Mesendoderm (in vitro differentiated cells): ENCODE data around the gene GAL3ST2.
"Not testable (repeated sequence)": the region's sequence is repeated elsewhere in the genome, so short reads cannot be mapped to it uniquely, and the experiment has no call there.

Experiments
- DNase-seq: peaks from one replicate; pipeline ENCODE4 v3.0.0; 2013
- H2AK5ac ChIP-seq: 2 replicates; pipeline ENCODE4 v1.6.1; 2013; ENCODE audit warnings: low read length, inconsistent platforms
- H2BK120ac ChIP-seq: 2 replicates; pipeline ENCODE4 v1.6.1; 2013; ENCODE audit warnings: low read depth, mild to moderate bottlenecking, low read length, moderate library complexity, mixed read lengths
- H2BK15ac ChIP-seq: replicated peaks from 2 replicates; pipeline ENCODE4 v1.6.1; 2013; ENCODE audit warnings: low read depth, mild to moderate bottlenecking, moderate library complexity
- H2BK5ac ChIP-seq: 2 replicates; pipeline ENCODE4 v1.6.1; 2013; ENCODE audit warnings: low read length, inconsistent platforms
- H3K18ac ChIP-seq: 2 replicates; pipeline ENCODE4 v1.6.1; 2013; ENCODE audit warnings: mild to moderate bottlenecking, low read length, mixed read lengths
- H3K23ac ChIP-seq: one replicate; pipeline ENCODE4 v1.6.1; 2013; ENCODE audit warnings: low read length
- H3K27ac ChIP-seq: 2 replicates; pipeline ENCODE4 v1.5.1; 2013; ENCODE audit warnings: low read depth, mild to moderate bottlenecking, inconsistent platforms, low read length, moderate library complexity
- H3K27me3 ChIP-seq: 2 replicates; pipeline ENCODE4 v1.6.1; 2013; ENCODE audit warnings: low read length, control low read depth, mild to moderate bottlenecking, inconsistent platforms; ENCODE audit not compliant: insufficient read depth, poor library complexity
- H3K36me3 ChIP-seq: 2 replicates; pipeline ENCODE4 v1.6.1; 2013; ENCODE audit warnings: low read length, inconsistent platforms; ENCODE audit not compliant: control insufficient read depth, insufficient read depth
- H3K4ac ChIP-seq: one replicate; pipeline ENCODE4 v1.6.1; 2013; ENCODE audit warnings: low read depth, mild to moderate bottlenecking, low read length, moderate library complexity
- H3K4me1 ChIP-seq: 2 replicates; pipeline ENCODE4 v1.6.1; 2013; ENCODE audit warnings: low read depth, low read length, inconsistent platforms; ENCODE audit not compliant: control insufficient read depth
- H3K4me2 ChIP-seq: 2 replicates; pipeline ENCODE4 v1.6.1; 2013; ENCODE audit warnings: low read length
- H3K4me3 ChIP-seq: 2 replicates; pipeline ENCODE4 v1.5.1; 2013; ENCODE audit warnings: mild to moderate bottlenecking, low read length
- H3K56ac ChIP-seq: one replicate; pipeline ENCODE4 v1.6.1; 2013; ENCODE audit warnings: low read length
- H3K79me1 ChIP-seq: 2 replicates; pipeline ENCODE4 v1.6.1; 2013; ENCODE audit warnings: low read length, inconsistent platforms
- H3K79me2 ChIP-seq: 2 replicates; pipeline ENCODE4 v1.6.1; 2013; ENCODE audit warnings: mild to moderate bottlenecking, low read length; ENCODE audit not compliant: control insufficient read depth, insufficient read depth
- H3K9ac ChIP-seq: 2 replicates; pipeline ENCODE4 v1.6.1; 2013; ENCODE audit warnings: low read length, inconsistent platforms
- H4K5ac ChIP-seq: one replicate; pipeline ENCODE4 v1.6.1; 2013; ENCODE audit warnings: low read length
- H4K8ac ChIP-seq: one replicate; pipeline ENCODE4 v1.6.1; 2013; ENCODE audit warnings: low read depth, mild to moderate bottlenecking, control low read depth, low read length, moderate library complexity
- WGBS: extraction: QIAGEN DNeasy Blood & Tissue Kit; methylation state at CpG from one replicate; pipeline ENCODE4 v1.1.7; 2013; ENCODE audit warnings: low lambda C conversion rate, missing lambda C conversion rate; ENCODE audit not compliant: insufficient coverage; ENCODE audit errors: extremely low coverage; 5-methylcytosine and 5-hydroxymethylcytosine counted together

The GAL3ST2 gene

DNA sequence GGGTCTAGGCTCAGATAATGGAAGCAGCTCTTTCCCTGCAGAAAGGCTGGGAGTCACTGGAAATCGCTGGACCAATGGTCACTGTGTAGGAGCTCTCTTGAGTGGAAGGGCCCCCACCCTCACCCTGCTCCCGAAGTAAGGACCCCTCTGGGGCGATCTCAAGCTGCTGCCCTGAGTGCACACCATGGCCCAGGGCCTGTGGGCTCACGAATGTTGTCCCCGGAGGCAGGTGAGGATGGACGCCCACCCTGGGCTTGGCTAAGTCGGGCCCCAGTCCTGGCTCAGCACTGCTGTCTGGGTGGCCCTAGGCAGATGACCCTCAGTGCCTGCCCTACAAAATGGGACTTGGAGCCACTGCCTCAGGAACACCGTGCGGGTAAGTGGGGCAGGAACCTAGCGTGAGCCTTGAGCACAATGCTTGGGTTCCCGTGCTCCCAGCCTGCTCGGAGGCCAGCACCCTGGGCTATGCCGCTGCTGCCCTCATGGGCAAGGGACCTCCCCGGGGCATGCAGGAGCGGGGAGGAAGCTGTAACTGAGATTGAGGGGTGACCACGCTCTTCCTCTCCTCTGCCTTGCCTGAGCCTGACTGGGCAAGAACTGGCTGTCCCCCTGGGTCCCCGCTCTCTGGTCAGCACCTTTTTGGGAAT, 38.5 kb upstream of the GAL3ST2 start:
- Histone ChIP-seq H3K4ac (no peak overlapping the region), H3K27me3 (no peaks in the 10 kb centered on the region), H2AK5ac (no peak overlapping the region), H3K56ac (no peak overlapping the region), H3K18ac (no peak overlapping the region), H4K5ac (no peak overlapping the region), H3K36me3 (no peaks in the 10 kb centered on the region), H4K8ac (no peak overlapping the region), H3K79me2 (no peaks in the 10 kb centered on the region), H3K27ac (no peak overlapping the region), H3K79me1 (no peaks in the 10 kb centered on the region), H2BK120ac (no peak overlapping the region), H3K4me3 (no peak overlapping the region), H3K4me1 (no peaks in the 10 kb centered on the region), H3K4me2 (no peak overlapping the region), H3K23ac (no peak overlapping the region), H2BK5ac (no peak overlapping the region), H2BK15ac (no peak overlapping the region), H3K9ac (no peak overlapping the region)
- DNase-seq, result no peak
- WGBS, result no CpG with 5 or more reads among the region's 17 CpGs

DNA sequence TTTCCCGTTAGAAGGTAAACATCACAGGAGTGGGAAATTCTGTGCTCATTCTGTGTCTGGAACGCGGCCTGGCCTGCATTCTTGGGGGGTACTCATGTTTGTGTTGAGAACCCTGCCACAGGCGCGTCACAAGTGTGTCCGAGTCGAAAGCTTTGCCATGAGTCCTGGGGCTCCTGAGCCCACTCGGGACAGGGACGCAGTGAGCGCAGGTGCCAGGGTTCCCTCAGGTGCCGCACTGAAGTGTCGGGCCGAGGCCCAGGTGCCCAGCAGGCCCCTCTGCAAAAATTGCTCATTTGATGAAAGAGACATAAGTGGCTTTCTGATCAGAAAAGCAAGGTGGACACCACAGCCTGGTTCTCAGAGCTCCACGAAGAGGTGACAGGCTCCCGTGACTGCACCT, 37.4 kb upstream of the GAL3ST2 start:
- H2BK120ac ChIP-seq, result no peak overlapping the region
- no peak overlapping the region for H3K9ac ChIP-seq
- no peaks in the 10 kb centered on the region for H3K79me2 ChIP-seq

DNA sequence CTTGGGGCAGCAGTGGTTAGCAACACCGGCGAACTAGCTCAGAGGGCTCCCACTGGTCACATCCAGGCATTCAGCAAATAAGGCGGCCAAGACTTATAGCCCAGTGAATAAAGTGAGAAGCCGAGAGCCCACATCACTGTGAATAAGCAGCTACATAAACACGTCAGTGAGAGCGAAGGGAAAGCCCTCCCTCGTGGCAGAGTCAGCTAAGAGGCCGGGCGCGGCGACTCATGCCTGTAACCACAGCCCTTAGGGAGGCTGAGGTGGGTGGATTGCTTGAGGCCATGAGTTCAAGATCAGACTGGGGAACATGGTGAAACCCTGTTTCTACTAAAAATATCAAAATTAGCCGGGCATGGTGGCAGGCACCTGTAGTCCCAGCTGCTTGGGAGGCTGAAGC, 37.0 kb upstream of the GAL3ST2 start:
- Histone ChIP-seq H2AK5ac (no peak overlapping the region), H3K27me3 (no peaks in the 10 kb centered on the region), H2BK15ac (no peak overlapping the region), H3K4me1 (no peaks in the 10 kb centered on the region), H3K79me2 (no peaks in the 10 kb centered on the region), H3K4ac (no peak overlapping the region), H3K27ac (no peak overlapping the region), H3K79me1 (no peaks in the 10 kb centered on the region), H3K23ac (no peak overlapping the region), H3K4me2 (no peak overlapping the region), H3K36me3 (no peaks in the 10 kb centered on the region), H3K4me3 (no peak overlapping the region), H4K8ac (no peak overlapping the region), H2BK120ac (no peak overlapping the region), H3K56ac (no peak overlapping the region), H2BK5ac (no peak overlapping the region), H3K18ac (no peak overlapping the region), H3K9ac (no peak overlapping the region), H4K5ac (no peak overlapping the region)
- DNase-seq, result no peak
- WGBS, result no CpG with 5 or more reads among the region's 12 CpGs

More for the DNA sequence above, 37.4 kb upstream of the GAL3ST2 start:
- no CpG with 5 or more reads among the region's 15 CpGs for WGBS
- Histone ChIP-seq H3K23ac (no peak overlapping the region), H3K56ac (no peak overlapping the region), H2BK15ac (no peak overlapping the region), H4K8ac (no peak overlapping the region), H3K79me1 (no peaks in the 10 kb centered on the region), H2AK5ac (no peak overlapping the region), H3K4me3 (no peak overlapping the region), H2BK5ac (no peak overlapping the region), H3K27ac (no peak overlapping the region), H3K36me3 (no peaks in the 10 kb centered on the region), H3K27me3 (no peaks in the 10 kb centered on the region), H3K18ac (no peak overlapping the region), H3K4me1 (no peaks in the 10 kb centered on the region), H4K5ac (no peak overlapping the region), H3K4me2 (no peak overlapping the region), H3K4ac (no peak overlapping the region)
- no peak for DNase-seq

DNA sequence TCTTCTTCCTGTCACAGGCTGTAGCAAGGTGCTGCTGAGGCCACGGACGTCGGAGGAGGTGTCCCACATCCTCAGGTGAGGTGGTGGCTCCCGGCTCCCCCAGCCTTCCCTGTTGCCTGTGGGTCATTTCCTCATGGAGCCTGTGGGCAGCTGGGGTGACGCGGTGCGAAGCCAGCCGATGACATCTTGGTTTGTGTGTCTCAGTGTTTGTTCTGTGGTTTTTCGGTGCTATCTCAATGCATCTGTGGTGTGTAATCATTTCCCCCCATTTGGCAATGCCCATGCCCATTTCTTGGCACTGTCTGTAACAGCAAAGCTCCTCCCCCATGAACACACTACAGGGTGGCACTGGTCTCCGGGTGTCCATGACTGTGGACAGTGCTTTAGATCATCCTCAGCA, 35.6 kb upstream of the GAL3ST2 start:
- H4K8ac ChIP-seq, result no peak overlapping the region
- no peak overlapping the region for H3K4ac ChIP-seq
- no peak overlapping the region for H3K23ac ChIP-seq
- no peak for DNase-seq
- H2BK120ac ChIP-seq, result no peak overlapping the region
- H2BK15ac ChIP-seq, result no peak overlapping the region
- no peaks in the 10 kb centered on the region for H3K36me3 ChIP-seq
- H3K79me2 ChIP-seq, result no peaks in the 10 kb centered on the region
- H4K5ac ChIP-seq, result no peak overlapping the region
- H3K4me1 ChIP-seq, result no peaks in the 10 kb centered on the region
- no peak overlapping the region for H3K18ac ChIP-seq
- H2BK5ac ChIP-seq, result no peak overlapping the region
- H3K27ac ChIP-seq, result no peak overlapping the region
- no peak overlapping the region for H2AK5ac ChIP-seq
- H3K27me3 ChIP-seq, result no peaks in the 10 kb centered on the region
- no peak overlapping the region for H3K56ac ChIP-seq
- H3K4me3 ChIP-seq, result no peak overlapping the region
- H3K9ac ChIP-seq, result no peak overlapping the region
- no peaks in the 10 kb centered on the region for H3K79me1 ChIP-seq
- no peak overlapping the region for H3K4me2 ChIP-seq
- no CpG with 5 or more reads among the region's 10 CpGs for WGBS

DNA sequence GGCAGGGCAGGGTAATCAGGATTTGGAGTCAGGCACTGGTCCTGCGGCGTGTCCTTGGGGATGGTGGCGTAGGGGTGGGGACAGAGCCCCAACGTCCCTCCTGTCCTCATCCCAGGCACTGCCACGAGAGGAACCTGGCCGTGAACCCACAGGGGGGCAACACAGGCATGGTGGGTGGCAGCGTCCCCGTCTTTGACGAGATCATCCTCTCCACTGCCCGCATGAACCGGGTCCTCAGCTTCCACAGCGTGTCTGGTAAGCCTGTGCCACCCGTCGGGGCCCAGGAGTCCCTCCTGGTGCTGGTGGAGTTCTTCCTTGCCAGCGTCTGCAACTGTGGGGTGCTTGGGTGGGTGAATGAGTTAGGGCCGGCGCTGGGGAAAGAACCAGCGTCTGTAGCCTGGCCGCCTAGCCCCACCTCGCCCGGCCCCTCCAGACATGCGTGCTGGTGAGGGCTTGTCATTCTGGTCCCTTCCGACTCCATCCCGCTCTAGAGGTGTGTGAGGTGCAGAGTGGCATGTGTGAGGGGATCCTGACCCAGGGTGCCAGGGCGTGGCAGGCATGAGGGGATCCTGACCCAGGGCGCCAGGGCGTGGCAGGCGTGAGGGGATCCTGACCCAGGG, 34.2 kb upstream of the GAL3ST2 start:
- no peak for DNase-seq
- Histone ChIP-seq H4K5ac (no peak overlapping the region), H3K4ac (no peak overlapping the region), H3K4me2 (no peak overlapping the region), H3K27me3 (no peaks in the 10 kb centered on the region), H3K4me1 (no peaks in the 10 kb centered on the region), H2BK5ac (no peak overlapping the region), H3K4me3 (no peak overlapping the region), H3K36me3 (no peaks in the 10 kb centered on the region), H2BK15ac (no peak overlapping the region), H3K9ac (no peak overlapping the region), H2BK120ac (no peak overlapping the region), H3K79me1 (no peaks in the 10 kb centered on the region), H2AK5ac (no peak overlapping the region), H3K18ac (no peak overlapping the region), H3K27ac (no peak overlapping the region), H3K56ac (no peak overlapping the region), H3K23ac (no peak overlapping the region), H4K8ac (no peak overlapping the region), H3K79me2 (no peaks in the 10 kb centered on the region)
- WGBS, result no CpG with 5 or more reads among the region's 28 CpGs

DNA sequence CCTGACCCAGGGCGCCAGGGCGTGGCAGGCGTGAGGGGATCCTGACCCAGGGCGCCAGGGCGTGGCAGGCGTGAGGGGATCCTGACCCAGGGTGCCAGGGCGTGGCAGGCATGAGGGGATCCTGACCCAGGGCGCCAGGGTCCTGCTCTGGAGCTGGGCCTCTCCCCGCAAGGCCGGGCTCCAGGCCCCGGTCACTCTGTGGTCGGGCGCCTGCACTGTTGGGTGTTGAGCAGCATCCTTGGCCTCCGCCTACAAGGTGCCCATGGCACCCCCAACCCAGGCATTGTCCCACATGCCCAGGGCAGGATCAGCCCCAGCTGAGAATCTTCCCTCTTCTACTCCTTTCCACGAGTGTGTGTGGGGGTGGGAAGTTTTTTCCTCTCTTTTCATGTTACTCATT, 33.6 kb upstream of the GAL3ST2 start:
- H3K36me3 ChIP-seq, H3K79me1 ChIP-seq, H3K4me2 ChIP-seq, H2BK5ac ChIP-seq, H3K56ac ChIP-seq, H2BK120ac ChIP-seq, DNase-seq, H3K27ac ChIP-seq, H3K9ac ChIP-seq, H3K4me3 ChIP-seq, H4K8ac ChIP-seq, H3K27me3 ChIP-seq, H2BK15ac ChIP-seq, H4K5ac ChIP-seq, H3K79me2 ChIP-seq, H2AK5ac ChIP-seq, H3K4ac ChIP-seq, H3K18ac ChIP-seq, H3K4me1 ChIP-seq, H3K23ac ChIP-seq: not testable (repeated sequence)
- no CpG with 5 or more reads among the region's 15 CpGs for WGBS
